ENCODE data around the gene KPNA2.
"Not testable (repeated sequence)": the region's sequence is repeated elsewhere in the genome, so short reads cannot be mapped to it uniquely, and the experiment has no call there.

KPNA2 gene

GRCh38 chr17:68035523-68036303 lies at the start of gene KPNA2:
Gene KPNA2 (plus strand): TSS chr17:68035735. CDS start chr17:68037133, 1,398 bp downstream.
- peak; percentile 99 for DNase-seq

- DNase-seq: no peak
These were observed 44.6 kb upstream of the KPNA2 start for GRCh38 chr17:67990909-67991308.

- DNase-seq: peak in 1 of 2 experiments; percentile 37
These were observed 42.9 kb upstream of the KPNA2 start for GRCh38 chr17:67992548-67993152.

GRCh38 chr17:67993153-67993997 lies 42.2 kb upstream of the KPNA2 start:
- peak; percentile 69 to 89 for DNase-seq

GRCh38 chr17:67993998-67994361 lies 41.6 kb upstream of the KPNA2 start:
- peak; percentile 47 to 48 for DNase-seq

- peak in 1 of 2 experiments; percentile 41 for DNase-seq
These were observed 40.5 kb upstream of the KPNA2 start for GRCh38 chr17:67994817-67995569.

- peak in 1 of 2 experiments; percentile 54 for DNase-seq
These were observed 39.8 kb upstream of the KPNA2 start for GRCh38 chr17:67995570-67996263.

- peak in 1 of 2 experiments; percentile 31 for DNase-seq
These were observed 39.0 kb upstream of the KPNA2 start, which contains the start of gene C17orf58 for GRCh38 chr17:67996301-67997171. Gene C17orf58 (minus strand): TSS chr17:67996469. CDS start chr17:67996198, 271 bp downstream.

GRCh38 chr17:67998466-67998865 lies 37.1 kb upstream of the KPNA2 start:
- DNase-seq: no peak

GRCh38 chr17:67999291-67999911 lies 36.1 kb upstream of the KPNA2 start:
- DNase-seq: no peak

- peak; percentile 72 to 86 for DNase-seq
These were observed 31.3 kb upstream of the KPNA2 start for GRCh38 chr17:68004201-68004600.

- no peak for DNase-seq
These were observed 28.7 kb upstream of the KPNA2 start for GRCh38 chr17:68006797-68007196.

GRCh38 chr17:68011199-68011665 lies 24.3 kb upstream of the KPNA2 start:
- peak in 1 of 2 experiments; percentile 20 for DNase-seq

GRCh38 chr17:68013385-68013784 lies 22.1 kb upstream of the KPNA2 start:
- no peak for DNase-seq

GRCh38 chr17:68015081-68015723 lies 20.3 kb upstream of the KPNA2 start:
- no peak for DNase-seq

GRCh38 chr17:68016838-68017237 lies 18.7 kb upstream of the KPNA2 start:
- no peak for DNase-seq

GRCh38 chr17:68018493-68018892 lies 17.0 kb upstream of the KPNA2 start:
- not testable (repeated sequence) for DNase-seq

GRCh38 chr17:68019336-68019674 lies 16.2 kb upstream of the KPNA2 start:
- no peak for DNase-seq

- DNase-seq: peak; percentile 96 to 98
These were observed 15.7 kb upstream of the KPNA2 start for GRCh38 chr17:68019675-68020408.
